NCI-H187 treated with DMSO at 0.1 percent for 48 hours (cell line): ENCODE data around the gene EPS8L3.
"Not testable (repeated sequence)": the region's sequence is repeated elsewhere in the genome, so short reads cannot be mapped to it uniquely, and the experiment has no call there.

ENCODE experiments used
- DNase-seq: peaks from one replicate; lab custom pipeline; 2025; lab: John Stamatoyannopoulos, UW

EPS8L3 gene

DNA sequence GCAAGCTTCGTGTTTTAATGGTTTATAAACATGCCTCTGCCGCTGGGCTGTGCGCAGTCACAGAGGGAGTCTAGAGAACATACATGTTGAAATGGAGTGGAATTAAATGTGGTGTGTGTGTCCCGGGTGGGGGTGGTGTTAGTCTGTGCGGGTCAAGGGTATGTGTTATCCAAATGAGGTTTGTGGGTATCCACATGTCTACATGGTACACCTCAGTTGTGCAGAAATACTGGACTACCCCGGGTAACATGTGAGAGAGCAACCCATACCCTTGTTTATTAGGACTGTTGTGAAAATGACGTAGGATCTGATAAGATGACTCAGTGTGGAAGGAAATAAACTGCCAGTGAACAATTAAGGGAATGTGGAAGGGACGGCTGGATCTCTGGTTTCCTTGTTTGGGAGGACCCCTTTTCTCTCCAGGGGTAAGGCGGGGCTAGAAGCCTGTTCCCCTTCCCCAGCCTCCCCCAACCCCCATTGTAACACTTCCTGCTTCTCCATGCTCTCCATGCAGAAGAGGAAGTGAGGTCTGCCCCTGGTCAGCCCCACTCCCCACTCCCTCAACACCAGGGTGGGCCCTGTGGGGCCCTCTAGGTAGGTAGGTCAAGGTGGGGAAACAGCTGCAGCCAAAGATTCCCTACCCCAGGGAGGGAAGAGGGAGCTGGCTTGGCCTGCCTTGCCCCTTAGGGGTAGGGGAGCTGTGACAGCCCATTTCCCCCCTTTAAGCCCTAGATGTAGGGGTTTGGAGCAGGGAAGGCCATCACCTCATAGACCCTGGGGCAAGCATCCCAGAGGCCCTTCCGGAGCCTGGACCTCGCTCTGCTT is 690 bp downstream of the EPS8L3 start:
- no peak for DNase-seq

DNA sequence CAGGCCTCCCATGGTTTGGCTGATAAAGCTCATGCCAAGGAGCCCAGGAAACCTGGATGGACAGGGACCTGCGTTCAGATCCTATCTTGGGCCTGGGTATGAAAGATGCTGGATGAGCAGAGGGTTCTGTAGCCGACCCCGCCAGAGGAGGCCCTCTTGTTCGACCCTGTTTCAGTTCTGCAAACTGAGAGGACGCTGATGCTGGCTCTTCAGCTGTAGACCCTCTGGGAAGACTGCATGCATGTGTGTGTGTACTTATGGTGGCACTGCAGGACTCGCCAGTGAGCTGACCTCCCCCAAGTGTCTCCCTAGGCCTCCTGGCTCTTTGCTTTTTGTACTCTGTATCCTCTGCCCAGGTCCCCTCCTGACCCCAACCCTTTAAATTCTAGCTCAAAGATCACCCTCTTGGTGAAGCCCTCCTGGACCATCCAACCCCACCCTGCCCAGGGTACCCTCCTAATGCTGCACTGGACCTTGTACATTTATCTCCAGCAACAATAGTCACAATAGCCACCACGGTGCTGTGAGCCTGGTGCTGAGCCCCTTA is 1.6 kb downstream of the EPS8L3 start:
- DNase-seq, result no peak

DNA sequence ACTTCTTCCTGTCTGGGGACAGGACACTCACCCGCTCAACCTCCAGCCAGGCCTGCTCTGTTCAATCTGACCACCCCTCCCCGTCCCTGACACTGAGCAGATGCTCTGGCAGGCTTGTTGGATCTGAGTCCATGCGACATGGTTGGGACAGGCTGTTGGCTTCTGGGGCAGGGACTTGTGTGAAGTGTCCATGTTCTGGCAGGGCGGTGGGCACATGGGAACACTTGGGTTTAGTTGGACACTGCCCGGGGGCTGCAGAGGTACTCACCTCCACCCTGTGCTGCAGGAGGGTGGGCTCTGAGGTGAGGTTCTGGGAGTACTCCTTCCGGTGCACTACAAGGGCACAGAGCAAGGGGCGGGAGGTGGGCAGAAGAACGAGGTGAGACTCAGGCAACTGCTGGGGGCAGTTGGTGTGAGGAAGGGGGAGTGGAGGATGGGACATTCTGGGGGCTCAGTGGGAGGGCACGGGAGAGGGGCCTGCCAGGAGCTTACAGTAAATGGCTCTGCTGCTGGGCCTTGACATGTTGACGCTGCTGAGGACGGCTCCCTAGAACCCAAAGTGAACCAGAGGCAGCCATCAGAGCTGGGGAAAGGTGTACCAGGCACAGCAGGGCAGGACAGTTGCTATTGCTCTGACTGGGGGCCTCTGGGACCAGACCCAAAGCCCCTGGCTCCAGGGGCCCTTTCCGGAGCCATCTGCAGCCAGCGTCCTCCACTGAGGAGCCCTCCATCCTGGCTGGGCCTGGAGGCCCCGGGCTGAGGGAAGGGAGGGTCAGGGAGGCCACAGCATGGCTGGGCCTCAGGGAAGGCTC is 2.3 kb downstream of the EPS8L3 start:
- DNase-seq, result no peak

DNA sequence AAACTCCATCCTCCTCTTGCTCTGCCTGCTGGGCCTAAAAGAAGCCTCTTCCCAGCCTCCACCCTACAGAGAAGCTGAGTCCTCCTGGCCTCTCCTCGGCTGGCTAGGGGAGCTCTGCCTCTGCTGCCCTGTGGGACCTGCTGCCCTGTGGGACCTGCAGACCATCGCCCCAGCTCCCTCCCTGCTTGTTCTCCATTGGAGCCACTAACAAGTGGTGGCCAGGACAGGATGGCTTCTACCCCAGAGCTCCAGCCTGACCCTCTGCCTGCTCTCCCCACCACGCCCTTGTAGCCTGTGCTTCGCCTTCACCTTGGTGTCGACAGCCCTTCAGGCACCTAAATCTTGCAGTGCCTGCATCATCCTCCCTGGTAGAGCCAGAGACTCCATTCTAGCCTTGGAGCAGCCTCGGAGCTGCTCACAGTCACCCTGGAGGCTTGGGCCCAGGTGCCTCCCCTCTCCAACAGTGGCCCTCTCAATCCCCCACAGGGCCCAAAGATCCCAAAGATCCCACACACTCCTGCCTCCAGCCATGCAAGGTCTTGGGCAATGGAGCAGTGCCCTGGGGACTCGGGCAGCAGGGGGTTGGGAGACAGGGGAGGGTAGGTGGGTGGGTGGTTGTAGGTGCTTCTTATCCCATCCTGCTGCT is 3.0 kb downstream of the EPS8L3 start:
- no peak for DNase-seq

DNA sequence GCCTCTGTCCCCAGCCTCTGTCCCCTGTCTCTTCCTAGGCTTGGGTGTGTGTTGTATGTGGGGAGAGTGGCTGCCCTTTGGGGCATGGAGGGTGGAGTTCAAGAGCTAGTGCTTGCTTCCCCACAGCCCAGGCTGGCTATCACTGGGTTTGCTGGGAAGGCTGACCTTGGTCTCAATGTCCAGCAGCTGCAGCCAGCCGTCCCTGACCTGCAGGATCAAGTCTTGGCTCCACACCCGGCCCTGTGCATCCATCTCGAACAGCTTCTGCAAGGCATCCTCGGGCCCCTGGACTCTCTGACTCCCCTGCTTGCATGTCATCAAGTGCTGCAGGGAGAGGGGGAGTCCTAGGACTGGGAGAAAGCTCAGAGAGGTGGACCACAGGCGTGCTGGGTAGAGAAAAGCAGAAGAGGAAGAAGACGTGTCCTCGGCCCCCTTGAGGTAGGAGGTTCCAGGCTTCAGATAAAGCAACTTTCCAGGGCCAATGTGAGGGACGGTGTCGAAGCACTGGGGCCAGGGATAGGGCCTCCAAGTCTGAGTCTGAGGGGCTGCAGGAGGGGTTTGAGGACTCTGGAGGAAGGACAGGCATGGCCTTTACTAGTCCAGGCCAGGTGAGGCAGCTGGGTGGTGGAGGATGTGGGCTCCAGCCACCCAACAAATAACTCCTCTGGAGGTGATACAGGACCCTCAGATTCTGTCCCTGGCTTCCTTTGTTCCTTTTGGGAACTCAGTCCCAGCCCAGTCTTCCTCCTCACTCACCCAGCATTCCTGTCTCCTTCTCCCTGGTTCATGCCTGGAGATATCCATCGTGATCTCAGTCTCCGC is 4.0 kb downstream of the EPS8L3 start:
- DNase-seq, result no peak

DNA sequence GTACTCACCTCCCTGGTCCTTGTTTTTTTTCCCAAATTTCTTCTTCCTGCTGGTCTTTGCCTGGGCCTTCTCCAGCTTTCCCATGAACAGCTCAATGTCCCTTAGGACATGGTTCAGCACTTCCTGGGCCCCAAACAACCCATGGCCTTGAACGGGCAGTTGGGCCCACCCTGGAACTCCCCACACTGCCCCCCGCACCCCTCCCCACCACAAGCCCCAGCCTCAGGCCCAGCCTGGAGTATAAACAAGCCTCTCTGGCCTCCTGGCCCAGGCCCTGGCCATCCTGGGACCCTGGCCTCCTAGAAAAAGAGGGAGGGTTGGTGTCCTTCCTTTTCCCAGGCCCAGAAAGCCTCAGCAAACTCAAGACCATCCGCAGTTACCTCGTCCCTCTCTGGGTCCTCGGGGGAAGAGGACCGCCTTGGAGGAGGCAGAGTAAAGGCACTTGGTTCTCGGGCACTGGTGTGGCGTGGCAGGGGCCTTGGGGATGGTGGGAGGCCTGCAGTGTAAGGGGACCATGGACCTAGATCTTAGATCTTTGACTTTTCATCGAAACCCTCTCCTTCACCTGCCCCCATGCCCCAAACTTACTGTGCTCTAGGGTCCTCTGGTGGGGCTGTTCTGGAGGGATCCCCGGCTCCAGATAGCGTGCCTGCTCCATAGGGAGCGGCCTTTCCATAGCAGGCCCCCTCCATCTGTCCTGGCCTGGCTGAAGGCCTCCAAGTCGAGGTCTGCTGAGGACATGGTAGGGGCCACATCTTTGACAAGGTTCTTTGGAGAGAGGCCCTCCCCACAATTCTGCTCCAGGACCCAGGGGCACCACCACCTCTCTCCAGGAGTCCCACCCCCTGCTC is 5.6 kb downstream of the EPS8L3 start:
- no peak for DNase-seq

DNA sequence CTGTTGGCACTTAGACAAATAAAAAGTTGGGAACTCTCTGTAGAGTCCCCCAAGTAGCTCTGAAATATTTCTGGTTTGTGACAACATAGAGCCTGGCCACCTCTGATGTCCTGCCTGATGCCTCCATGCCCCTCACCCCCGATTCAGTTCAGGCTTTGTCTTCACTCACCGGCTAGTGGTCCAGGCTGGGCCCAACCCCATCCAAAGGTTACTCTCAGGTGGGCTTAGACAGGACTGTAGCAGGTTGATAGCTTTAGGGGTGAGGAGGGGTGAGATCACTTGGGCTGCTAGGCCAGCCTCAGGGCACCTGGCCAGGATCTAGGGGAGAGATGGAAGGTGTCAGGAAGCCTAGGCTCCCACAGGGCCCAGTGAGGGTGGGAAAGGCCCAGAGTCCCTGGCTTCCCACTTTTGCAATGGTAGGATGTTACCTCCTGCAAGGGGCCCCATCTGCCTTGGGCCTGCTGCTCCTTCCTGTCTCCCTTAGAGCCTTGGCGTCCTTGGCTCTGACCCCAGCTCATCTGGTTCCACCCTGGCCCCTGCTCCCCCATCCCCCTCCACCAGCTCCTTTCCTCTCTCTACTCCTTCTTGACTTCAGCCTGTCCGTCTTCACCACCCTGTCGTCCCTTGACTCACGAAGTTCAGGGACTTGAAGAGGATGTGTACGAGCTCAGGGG is 6.7 kb downstream of the EPS8L3 start:
- DNase-seq, result no peak

DNA sequence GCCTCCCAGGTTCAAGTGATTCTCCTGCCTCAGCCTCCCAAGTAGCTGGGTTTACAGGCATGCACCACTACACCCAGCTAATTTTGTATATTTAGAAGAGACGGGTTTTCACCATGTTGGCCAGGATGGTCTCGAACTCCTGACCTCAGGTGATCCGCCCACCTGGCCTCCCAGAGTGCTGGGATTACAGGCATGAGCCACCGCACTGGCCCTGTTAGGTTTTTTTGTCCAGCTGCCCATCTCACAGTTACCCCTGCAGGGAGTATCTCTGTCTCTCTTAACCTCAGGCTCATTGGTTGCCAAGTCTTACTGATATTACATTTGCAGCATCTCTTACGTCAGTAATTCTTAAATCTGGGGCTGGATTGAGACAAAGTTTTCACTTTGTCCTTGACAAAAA is 7.4 kb downstream of the EPS8L3 start:
- not testable (repeated sequence) for DNase-seq

DNA sequence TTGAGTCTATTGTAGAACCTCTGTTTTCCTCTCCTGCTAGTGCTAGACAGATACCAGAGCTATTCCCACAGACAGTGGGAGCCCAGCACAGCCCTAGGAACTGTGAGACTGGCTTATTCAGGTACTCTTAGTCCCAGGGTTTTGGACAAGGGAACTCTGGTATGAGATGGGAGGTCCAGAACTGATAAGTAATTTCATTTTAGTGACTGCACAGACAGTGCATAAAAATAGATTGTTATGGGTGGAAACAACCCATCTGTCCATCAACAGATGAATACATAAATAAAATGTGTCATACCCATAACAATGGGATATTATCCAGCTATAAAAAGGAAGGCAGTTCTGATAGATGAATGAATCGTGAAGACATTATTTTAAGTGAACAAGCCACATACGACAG is 9.0 kb downstream of the EPS8L3 start:
- DNase-seq, result no peak

DNA sequence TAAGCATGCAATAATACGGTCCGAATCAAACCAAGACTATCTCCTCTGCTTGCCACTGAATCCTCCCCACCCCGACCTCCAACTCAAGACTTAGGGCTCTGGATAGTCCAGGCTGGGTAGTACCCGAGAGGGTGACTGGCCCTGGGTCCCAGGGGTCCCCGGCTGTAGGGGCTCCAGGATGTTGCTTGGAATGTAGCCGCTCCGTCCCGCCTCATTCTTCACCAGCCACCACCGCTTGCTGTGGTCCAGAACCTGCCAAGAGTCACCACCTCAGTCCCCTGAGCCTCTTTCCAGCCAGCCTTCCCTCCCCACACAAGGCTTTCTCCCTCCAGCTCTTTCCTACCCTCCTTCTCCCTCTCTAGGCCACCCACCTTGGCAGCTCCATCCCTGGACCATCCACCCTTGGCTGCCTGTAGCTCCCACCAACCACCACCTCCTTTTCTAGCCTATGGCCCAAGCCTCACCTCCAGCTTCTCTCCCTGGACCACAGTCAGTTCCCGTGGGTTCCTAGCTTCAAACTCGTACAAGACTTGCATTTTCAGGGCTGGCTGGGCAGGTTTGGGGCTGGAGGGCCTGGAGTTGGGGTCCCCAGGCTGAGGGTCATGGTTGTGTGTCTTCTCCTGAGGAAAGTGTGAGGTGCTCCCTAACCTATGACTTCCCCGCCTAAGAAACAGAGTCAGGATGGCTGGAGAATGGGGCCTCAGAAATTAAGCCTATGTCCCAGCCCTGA is 12.0 kb downstream of the EPS8L3 start:
- no peak for DNase-seq

DNA sequence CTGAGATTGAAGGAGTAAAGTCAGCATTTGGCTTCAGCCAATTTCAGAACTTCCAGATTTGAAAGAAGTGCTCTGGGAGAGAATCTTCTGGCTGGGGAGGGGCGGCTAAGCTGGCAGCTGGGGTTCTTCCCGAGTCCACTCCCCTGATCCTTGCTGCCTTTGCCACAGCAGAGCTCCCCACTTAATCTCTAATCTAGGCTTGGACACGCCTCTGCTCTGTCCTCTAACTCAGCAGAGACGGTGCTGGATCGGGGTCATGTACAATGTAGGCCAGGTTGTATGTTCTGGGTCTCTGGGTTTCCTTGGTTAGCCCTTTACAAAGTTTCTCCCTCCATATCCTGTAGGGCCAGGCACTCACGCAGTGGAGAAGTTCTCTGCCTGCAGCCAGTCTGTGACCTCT is 12.8 kb downstream of the EPS8L3 start:
- no peak for DNase-seq

DNA sequence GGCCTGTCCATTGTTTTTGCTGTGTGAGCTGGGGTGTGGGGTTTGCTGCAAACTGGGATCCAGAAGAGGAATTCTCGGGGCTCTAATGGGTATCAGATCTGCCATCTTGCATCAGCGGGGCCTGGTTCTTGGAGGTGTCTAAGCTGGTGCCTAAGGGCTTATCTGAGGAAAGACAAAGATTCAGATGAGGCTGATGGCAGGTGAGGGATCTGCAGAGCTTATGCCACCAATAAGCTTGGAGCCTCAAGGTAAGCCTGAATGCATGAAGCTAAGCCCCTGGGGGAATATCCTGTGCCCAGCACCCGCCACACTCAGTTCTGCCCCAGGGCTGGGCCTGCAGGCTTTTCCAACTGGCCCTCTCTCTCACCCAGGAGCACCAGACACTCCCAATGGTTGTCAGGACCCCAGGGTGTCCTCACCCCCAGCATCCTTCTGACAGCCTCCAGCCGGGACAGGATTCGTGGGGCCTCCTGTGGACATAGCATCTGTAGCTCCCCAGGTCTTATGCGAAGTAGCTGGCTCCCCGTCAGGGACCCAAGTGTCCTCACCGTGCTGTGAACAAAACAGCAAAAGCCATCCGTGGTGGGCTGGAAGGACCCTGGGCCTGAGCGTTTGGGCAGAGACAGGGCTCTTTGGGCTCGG is 13.4 kb downstream of the EPS8L3 start:
- DNase-seq, result no peak

DNA sequence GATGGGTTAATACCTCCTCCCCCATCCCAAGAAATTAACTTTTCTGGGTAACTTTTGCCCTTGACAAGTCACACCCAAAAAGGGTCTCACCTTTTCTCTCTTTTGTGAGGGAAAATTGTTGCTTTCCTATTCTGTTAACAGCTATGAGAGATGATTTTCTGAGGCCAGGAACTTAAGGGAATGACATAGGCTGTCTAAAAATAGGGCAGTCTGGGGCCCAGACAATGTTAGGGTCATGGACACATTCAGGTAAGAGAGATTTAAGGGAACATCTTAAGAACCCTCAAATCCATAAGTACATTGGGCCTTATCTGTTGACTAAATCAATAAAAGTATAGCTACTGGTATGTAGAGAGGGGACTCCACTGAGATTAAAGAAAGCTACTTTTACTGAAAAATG is 14.5 kb downstream of the EPS8L3 start:
- DNase-seq, result no peak

DNA sequence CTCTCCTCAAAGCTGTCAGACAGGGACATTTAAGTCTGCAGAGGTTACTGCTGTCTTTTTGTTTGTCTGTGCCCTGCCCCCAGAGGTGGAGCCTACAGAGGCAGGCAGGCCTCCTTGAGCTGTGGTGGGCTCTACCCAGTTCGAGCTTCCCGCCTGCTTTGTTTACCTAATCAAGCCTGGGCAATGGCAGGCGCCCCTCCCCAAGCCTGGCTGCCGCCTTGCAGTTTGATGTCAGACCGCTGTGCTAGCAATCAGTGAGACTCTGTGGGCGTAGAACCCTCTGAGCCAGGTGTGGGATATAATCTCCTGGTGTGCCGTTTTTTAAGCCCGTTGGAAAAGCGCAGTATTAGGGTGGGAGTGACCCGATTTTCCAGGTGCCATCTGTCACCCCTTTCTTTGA is 15.4 kb downstream of the EPS8L3 start:
- not testable (repeated sequence) for DNase-seq

DNA sequence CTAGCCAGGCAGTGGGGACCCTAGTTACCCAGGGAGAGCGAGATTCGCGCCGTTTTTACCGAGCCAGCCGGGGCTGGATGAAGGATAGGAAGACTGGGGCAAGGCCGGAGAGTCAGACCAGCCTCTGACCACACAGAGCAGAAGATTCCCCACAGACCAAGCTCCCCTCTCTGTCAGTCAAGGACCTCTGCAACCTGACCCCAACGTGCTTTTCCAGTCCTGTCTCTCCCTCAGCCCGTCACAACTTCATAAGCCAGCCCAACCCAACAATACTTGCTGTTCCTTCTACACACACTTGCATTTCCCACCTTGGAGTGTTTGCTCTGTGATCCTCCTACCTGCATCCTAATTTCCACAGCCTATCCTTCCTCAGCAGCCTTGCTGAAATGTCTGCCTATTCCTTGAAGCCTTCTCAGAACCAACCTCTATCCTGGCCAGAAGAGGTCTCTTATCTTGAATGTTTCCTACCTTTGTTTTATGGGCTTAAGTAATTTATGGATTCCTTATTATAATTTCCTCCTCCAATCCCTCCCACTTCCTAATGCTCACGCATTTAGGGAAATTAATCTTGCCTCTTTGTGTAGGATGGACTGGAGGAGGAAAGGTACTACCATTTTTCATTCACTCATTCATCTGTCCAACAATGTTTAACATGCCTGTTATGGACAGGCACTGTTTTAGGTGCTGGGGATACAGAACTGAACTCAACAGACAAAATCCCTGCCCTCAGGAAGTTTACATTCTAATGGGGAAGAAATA is 22.9 kb downstream of the EPS8L3 start, which contains the start of gene GSTM3:
TSS of gene GSTM3 (minus strand) at position 424 of the 759 bp plus-strand sequence. CDS start 751 bp downstream, outside the sequence.
- no peak for DNase-seq

DNA sequence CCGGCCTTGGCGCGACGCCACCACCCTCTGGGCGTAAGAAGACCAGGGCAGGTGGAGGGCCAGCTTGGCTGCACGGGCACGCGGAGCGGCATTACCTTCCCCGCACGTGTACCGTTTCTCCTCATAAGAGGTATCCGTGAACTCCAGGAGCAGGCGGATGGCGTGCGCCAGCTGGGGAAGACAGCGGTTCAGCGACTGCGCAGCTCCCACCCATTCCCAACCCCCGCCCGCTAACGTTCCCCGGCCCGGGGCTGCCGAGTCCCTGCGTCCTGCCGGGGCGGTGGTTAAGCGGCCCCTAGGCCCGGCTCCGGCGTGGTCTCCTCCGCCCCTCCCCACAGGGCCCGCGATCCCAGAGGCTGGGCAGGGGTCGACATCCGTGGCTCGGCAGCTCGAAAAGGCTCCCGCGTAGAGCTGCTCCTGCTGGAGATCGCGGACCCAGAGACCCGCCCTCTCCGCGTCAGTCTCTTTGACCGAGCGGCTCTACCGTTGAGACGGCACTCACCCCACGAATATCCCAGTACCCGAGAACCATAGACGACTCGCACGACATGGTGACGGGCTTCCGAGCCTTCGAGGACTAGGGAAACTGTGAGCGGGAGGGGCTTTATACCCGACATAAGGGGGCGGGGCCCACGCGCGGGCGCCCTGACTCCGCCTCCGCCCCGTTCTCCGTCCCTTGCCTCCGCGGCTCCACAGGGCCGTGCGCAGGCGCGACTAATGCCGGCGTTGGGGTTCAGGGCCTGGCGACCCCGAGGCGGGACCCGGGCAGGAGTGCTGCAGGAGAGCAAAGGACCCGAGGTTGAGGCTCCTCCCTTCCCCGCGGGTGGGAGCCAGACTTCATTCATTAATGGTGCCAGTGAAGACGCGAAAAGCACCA is 23.7 kb downstream of the EPS8L3 start:
- peak; percentile 62 for DNase-seq
